Upper lobe of right lung (tissue), 1 donor: Measurements from ENCODE around the gene C1QTNF8. TPM values are rescaled to one million over a fixed set of nuclear protein-coding genes. Genes with fewer than 3 reads are reported as not detected.

Experiments used
- ATAC-seq: fragments of 200-7000 bp; cut with Tn5 transposase; one replicate; pipeline ENCODE4 v1.9.1; 2020; ENCODE audit warnings: mild to moderate bottlenecking, moderate library complexity
- DNase-seq: peaks from one replicate; pipeline ENCODE4 v3.0.0-alpha.2; 2020
- H3K27ac ChIP-seq: fragments of 200-600 bp; one replicate; pipeline ENCODE4 v1.8.0; 2022
- H3K27me3 ChIP-seq: fragments of 200-600 bp; one replicate; pipeline ENCODE4 v1.8.0; 2022; ENCODE audit warnings: mild to moderate bottlenecking
- H3K36me3 ChIP-seq: fragments of 200-600 bp; one replicate; pipeline ENCODE4 v1.8.0; 2022
- H3K4me1 ChIP-seq: fragments of 200-600 bp; one replicate; pipeline ENCODE4 v1.8.0; 2022
- H3K4me3 ChIP-seq: fragments of 200-600 bp; one replicate; pipeline ENCODE4 v1.8.0; 2022; ENCODE audit warnings: mild to moderate bottlenecking
- H3K9me3 ChIP-seq: fragments of 200-600 bp; one replicate; pipeline ENCODE4 v1.8.0; 2022
- intact Hi-C: fragments of 100-400 bp; cut with DNase I; formaldehyde crosslinking; loops from one replicate; pipeline ENCODE4 v1.11.0; 2022
- total RNA-seq: library from RNA; stranded (reverse); fragmentation: NEBNext Ultra II Directional; extraction: Animal tissue kit (Norgen Biotek cat#: 25700); gene quantifications from one replicate; pipeline ENCODE4 v1.2.1, GENCODE V29; 2021
- TF ChIP-seq, protein P1 (sequence below): fragments of 200-600 bp; IDR thresholded peaks from one replicate; pipeline ENCODE4 v1.8.0; 2022; ENCODE audit warnings: antibody characterized with exemption
- donor health status: DM: no; HTN: yes; CAD: no; lungs with severe emphysema.

The C1QTNF8 gene
- total RNA-seq, 1 donor from 2014 or later, result not detected

DNA sequence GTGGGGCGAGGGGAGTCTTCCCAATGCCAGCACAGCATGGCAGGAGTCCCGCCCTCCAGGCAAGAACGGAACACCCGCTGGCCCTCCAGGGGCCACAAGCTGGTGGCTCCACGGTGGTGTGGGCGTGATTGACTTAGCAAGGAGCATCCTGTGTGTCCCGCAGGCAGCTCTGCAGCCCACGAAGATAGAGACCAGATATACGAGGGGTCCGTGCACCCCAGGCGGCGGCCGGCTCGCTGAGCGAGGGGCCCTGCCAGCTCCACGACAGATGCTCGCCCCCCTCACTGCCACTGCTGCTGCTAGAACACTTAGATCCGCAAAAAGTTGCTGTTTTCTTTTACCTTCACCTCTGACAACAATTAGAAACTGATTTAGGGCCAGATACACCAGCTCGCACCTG lies 46.9 kb upstream of the C1QTNF8 start:
- intact Hi-C loops, result no loop called here
- H3K27me3 ChIP-seq, result peaks cover 38% of the 10 kb centered on the region

DNA sequence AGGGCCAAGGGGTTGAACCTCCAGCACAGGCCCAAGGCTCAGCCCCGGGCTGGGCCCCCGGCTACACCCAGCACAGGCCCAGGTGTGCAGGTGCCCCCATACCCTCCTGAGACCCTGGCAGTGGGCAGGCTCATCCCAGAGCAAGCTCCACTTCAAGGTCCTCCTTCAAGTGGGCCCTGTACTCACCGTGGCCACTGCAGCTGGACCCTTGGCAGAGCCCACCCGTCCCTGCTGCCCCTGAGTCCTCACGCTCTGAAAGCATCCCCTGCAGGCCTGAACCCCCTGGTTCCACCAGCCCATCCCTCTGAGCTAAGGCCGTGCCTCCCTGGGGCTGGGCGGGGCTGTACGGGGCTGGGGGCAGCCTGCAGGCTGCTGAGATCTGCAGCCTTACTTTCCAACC lies 45.7 kb upstream of the C1QTNF8 start:
- Histone ChIP-seq H3K9me3 (no peaks in the 10 kb centered on the region), H3K27ac (no peak overlapping the region), H3K36me3 (no peaks in the 10 kb centered on the region), H3K4me1 (no peaks in the 10 kb centered on the region), H3K27me3 (peaks cover 35% of the 10 kb centered on the region), H3K4me3 (no peak overlapping the region)
- ATAC-seq (no peak), DNase-seq (no peak)
- intact Hi-C loops, result no loop called here
- TF ChIP-seq, protein P1, sequence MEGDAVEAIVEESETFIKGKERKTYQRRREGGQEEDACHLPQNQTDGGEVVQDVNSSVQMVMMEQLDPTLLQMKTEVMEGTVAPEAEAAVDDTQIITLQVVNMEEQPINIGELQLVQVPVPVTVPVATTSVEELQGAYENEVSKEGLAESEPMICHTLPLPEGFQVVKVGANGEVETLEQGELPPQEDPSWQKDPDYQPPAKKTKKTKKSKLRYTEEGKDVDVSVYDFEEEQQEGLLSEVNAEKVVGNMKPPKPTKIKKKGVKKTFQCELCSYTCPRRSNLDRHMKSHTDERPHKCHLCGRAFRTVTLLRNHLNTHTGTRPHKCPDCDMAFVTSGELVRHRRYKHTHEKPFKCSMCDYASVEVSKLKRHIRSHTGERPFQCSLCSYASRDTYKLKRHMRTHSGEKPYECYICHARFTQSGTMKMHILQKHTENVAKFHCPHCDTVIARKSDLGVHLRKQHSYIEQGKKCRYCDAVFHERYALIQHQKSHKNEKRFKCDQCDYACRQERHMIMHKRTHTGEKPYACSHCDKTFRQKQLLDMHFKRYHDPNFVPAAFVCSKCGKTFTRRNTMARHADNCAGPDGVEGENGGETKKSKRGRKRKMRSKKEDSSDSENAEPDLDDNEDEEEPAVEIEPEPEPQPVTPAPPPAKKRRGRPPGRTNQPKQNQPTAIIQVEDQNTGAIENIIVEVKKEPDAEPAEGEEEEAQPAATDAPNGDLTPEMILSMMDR, result no peak

More for the DNA sequence above, 46.9 kb upstream of the C1QTNF8 start:
- Histone ChIP-seq H3K4me1 (no peaks in the 10 kb centered on the region), H3K9me3 (no peaks in the 10 kb centered on the region), H3K27ac (no peak overlapping the region), H3K4me3 (no peak overlapping the region), H3K36me3 (no peaks in the 10 kb centered on the region)
- TF ChIP-seq, protein P1, result no peak
- ATAC-seq, result no peak
- DNase-seq, result no peak

DNA sequence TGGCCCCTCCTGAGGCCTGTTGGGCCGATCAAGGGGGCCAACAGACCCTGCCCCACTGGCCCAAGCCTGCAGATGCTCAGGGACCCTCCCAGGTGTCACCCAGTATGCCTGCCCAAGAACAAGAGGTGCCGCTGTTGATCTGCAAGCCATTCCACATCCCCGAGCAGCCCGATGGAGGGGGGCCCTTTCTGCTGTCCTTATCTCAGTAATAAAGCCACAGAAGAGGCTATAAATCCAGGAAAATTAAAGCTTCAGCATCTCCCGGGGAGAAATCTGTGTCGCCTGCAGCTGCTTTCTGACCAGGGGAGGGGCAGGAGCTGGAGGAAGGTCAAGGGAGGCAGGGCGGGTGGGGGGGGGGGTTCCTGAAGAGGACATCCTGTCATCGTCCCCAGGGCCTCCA lies 45.1 kb upstream of the C1QTNF8 start:
- H3K27me3 ChIP-seq, result peaks cover 35% of the 10 kb centered on the region
- intact Hi-C loops, result no loop called here
- ATAC-seq, result no peak

DNA sequence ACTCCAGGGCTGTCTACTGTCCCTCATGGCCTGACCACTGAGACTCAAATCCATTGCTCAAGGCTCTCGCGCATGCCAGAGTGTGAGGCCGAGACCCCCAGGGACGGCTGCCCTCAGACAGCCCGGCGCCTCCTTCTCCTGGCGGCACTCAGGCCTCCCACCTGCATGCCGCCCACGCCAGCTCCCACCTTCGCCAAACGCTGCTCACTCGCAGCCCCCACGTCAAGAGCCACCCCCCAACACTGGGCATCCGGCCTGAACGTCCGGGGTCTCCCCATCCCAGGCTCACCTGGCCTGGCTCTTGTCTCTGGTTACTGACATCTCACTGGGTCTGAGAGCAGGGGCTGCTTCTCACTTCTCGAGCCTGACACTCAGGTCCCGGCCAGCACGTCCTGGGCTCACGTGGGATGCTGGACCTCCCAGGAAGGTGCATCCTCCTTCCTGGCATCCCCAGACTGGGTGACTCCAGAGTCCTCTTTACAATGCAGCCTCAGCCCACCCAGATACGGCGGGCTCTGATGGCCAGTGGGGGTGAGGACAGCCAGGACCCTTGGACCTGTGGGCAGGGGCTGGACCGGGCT lies 44.6 kb upstream of the C1QTNF8 start:
- TF ChIP-seq, protein P1, result no peak
- intact Hi-C loops, result no loop called here
- H3K27ac ChIP-seq, result no peak overlapping the region
- no peak for DNase-seq
- ATAC-seq, result no peak
- peaks cover 31% of the 10 kb centered on the region for H3K27me3 ChIP-seq
- no peaks in the 10 kb centered on the region for H3K9me3 ChIP-seq
- no peaks in the 10 kb centered on the region for H3K36me3 ChIP-seq
- H3K4me3 ChIP-seq, result no peak overlapping the region
- H3K4me1 ChIP-seq, result no peaks in the 10 kb centered on the region

More for the DNA sequence above, 45.1 kb upstream of the C1QTNF8 start:
- H3K27ac ChIP-seq, result no peak overlapping the region
- TF ChIP-seq, protein P1, result no peak
- H3K4me1 ChIP-seq, result no peaks in the 10 kb centered on the region
- no peaks in the 10 kb centered on the region for H3K36me3 ChIP-seq
- H3K4me3 ChIP-seq, result no peak overlapping the region
- no peaks in the 10 kb centered on the region for H3K9me3 ChIP-seq
- DNase-seq, result no peak

DNA sequence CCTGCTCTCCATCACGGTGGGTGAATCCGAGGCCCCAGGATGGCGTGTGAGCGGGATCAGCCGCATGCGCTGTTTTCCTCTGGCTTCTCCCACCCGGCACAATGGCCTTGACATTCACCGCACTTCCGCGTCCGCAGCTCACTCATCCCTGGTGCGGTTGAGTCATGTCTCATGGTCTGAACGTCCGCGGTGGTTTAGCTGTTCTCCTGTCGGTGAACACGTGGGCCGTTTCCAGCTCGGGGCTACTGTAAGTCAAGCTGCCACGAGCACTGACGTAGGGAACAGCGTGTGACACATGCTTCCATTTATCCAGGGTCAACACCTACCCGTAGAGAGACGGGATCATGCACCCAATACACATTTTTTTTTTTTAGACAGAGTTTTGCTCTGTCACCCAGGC lies 41.6 kb upstream of the C1QTNF8 start:
- Histone ChIP-seq H3K36me3 (no peaks in the 10 kb centered on the region), H3K9me3 (no peaks in the 10 kb centered on the region), H3K4me3 (no peak overlapping the region), H3K4me1 (no peaks in the 10 kb centered on the region), H3K27ac (no peak overlapping the region), H3K27me3 (peaks cover 22% of the 10 kb centered on the region)
- no peak for ATAC-seq
- intact Hi-C loops, result no loop called here
- TF ChIP-seq, protein P1, result no peak
- no peak for DNase-seq

DNA sequence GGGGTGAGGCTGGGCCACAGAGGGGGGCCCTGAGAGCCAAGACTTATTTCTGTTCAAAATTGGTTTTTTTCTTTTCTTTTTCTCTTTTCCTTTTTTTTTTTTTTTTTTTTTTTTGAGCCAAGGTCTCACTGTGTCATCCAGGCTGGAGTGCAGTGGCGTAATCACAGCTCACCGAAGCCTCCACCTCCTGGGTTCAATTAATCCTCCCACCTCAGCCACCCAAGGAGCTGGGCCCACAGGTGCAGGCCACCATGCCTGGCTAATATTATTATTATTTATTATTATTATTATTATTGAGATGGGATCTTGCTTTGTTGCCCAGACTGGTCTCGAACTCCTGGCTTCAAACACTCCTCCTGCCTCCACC lies 39.4 kb upstream of the C1QTNF8 start:
- ATAC-seq (no peak), DNase-seq (no peak)
- H3K4me3 ChIP-seq, result no peak overlapping the region
- H3K36me3 ChIP-seq, result no peaks in the 10 kb centered on the region
- H3K27me3 ChIP-seq, result peaks cover 7% of the 10 kb centered on the region
- no peaks in the 10 kb centered on the region for H3K9me3 ChIP-seq
- intact Hi-C loops, result no loop called here
- TF ChIP-seq, protein P1, result no peak
- H3K4me1 ChIP-seq, result no peaks in the 10 kb centered on the region
- H3K27ac ChIP-seq, result no peak overlapping the region
